A204.1 (cell line): ENCODE measurements around the gene SH3BP2.

Experiments used
- FAIRE-seq: peaks from 2 replicates; lab custom pipeline; 2012; peaks lifted over from hg19 to GRCh38; lab: Jason Lieb, UNC

SH3BP2 gene

DNA sequence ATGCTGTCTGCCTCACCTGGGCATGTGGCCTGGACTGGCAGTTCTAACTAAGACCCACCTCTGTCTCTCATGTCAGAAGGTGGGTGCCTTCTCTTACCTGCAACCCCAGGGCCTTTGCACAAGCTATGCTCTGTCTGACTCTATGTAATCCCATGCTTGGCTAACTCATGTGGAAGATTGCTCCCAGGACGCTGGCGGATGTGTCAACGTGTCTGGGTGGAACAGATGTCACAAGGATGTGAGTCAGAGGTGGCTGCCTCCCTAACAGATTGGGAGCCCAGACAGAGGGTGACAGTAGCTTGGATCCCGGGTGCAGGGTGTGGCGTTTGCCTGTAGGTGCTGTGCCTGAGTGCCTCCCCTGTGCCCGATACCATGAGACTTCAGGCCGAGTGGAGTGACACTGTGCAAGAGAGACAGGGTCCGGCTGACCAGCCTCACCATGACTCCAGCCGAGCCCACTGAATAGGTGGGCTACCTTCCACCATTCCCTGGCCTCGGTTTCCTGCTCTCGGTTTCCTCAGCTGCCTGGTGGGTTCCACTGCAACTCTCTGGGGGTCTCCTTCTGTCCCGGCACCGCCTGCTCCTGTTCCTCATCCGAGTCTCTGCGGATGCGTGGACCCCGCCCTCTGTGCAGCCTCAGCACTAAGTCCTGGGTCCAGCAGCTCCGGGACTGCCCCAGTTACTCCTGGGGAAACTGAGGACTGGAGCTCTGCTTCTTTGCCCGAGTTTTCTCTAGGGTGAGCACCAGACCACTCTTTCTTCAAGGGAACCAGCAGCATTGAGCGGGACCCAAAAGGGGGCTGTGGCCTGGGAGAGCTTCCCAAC, 11.0 kb downstream of the SH3BP2 start:
- FAIRE-seq: no peak

DNA sequence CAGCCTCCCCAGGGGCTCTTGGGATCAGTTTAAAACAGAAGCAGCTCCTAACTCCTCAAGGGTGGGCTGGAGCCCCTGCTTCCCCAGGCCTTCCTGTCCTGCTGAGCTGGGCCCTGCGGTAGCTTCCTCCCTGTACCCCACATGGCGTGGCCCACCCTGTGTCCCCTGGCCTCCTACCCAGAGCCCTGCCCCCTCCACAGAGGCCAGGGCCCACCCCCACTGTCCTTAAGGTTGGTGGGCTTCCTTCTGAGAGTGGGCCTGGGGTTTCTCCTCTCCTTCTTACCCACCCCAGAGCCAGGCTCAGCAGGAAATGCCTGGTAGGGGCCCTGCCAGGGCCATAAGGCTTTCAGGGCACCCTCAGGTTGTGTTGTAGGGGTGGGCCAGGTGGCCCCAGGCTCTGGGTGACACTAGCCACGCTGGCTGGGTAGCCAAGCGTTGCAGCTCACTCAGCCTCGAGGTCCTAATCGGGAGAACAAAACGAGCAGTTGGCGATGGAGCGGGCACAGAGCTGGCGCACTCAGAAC, 11.6 kb downstream of the SH3BP2 start:
- no peak for FAIRE-seq

DNA sequence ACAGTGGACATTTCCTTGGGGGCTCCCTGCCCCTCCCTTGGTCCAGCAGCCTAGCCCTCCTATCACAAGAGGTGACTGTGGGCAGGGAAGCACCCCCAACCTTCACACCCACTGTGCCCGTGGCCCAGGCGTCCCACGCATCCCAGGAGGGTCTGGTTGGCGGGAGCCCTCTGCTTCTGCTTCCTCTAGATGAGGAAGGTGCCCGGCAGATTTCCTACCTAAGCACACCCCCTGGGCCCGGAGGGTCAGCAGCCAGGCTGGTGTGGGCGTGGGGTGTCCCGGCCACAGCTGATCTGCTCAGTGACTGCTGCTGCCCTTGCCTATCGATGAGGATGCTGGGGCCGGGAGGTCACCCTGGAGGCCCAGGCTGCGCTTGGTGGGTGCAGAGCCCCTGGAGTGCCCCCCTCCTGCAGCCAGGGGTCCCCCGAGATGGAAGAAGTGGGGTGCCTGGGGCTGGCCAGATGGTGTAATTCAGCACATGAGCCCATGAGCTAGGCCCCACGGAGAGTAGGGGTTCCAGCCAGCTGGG, 12.2 kb downstream of the SH3BP2 start:
- no peak for FAIRE-seq

DNA sequence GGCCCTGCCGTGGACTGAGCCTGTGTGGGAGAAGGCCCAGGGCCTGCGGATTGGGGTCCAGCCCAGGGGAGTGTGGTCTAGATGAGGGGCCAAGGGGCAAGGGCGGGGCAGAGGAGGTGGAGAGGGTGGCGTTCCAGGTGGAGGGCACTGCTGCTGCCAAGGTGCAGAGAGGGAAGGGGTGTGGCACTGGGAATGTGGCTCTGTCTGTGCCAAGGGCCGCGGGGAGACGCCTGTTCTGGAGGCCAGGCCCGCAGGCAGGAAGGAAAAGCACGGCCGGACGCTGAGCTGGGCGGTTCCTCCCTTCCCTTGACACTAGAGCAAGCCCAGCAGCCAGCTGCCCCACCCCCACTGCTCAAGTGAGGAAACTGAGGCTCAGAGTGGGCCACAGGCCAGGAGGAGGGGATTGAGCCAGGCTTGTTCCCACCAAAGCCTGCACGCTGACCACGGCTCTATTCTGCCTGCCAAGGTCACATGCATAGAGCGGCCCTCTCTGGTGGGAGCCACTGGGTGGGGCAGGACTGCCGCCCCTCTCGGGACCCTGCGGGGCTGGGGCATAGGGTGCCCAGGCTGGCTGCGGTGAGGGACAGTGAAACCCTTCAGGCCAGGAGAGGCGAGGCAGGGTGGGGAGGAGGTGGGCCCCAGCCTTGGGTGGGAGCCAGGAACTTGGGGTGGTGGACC, 13.0 kb downstream of the SH3BP2 start:
- FAIRE-seq: no peak

DNA sequence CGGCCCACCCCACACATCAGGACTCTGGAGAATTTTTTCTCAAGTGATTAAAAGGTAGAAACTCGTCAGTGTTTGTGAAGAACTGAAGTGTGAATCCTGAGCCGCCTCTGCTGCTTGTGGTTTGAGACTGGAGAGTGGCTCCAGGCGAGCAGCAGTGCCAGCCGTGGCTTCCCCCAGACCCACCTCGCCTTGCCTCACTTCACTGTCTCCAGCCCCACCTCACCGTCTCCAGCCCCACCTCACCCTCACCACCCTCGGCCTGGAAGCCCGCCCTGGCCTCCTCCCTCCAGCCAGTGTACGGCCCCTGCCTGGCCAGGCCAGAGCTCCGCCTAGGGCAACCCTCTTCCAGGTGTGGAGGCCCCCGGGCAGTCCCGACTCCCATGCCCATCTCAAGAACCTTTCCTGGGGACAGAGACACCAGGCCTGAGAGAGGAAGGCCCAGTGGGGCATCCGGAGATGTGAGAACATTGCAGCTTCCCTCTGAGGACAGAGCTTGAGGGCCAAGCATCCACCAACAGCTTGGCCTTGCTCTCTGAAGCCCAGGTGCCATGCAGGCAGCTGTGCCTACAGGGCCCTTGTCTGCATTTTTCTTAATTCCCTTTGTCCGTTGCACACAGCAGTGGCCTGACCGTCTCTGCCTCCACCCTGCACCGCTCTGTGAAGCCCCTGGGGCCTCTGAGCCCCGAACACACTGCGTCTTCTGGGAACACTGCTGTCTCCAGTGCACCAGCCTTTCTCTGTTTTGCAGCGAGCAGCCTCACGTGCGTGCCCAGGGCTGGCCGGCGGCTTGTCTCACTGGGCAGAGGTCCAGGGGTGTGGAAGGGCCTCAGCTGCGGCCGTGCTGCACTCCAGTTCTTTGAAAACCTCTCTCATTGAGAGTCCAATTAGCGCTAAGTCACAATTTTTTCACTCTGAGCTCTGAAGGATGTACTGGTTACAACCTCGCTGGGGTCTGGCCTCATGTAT, 13.8 kb downstream of the SH3BP2 start:
- FAIRE-seq: no peak

DNA sequence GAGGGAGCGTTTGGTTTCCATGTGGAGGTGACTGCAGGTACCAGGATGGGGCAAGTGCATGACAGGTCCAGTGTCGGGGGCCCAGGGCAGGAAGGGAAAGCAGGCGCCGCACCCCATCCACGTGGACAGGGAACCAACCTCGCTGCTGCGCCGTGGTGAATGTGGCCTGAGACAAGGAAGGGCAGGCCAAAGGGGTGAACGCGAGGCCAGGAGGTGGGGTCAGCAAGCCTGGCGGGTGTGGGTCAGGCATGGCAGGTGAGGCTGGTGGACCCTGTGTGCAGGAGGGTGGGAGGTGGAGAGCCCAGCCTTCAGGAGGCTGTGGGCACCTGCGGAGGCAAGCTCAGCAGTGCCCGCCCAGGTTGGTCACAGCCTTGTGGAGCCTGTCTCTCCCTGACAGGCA, 14.7 kb downstream of the SH3BP2 start:
- FAIRE-seq: no peak

DNA sequence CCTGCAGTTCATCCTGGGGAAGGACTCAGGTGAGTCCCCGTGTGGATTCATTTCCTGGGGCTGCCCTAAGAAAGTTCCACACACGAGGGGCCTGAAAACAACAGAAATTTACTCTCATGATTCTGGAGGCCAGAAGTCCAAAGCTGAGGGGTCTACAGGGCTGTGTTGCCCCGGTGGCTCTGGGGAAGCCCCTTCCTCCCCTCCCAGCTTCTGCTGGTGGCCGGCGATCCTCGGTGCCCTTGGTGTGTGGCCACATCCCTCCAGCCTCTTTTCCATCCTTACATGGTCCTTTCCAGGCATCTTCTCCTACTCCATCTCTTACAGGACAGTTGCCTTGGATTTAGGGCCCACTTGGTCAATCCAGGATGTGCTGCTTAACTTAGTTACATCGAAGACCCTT, 15.1 kb downstream of the SH3BP2 start:
- FAIRE-seq: no peak

DNA sequence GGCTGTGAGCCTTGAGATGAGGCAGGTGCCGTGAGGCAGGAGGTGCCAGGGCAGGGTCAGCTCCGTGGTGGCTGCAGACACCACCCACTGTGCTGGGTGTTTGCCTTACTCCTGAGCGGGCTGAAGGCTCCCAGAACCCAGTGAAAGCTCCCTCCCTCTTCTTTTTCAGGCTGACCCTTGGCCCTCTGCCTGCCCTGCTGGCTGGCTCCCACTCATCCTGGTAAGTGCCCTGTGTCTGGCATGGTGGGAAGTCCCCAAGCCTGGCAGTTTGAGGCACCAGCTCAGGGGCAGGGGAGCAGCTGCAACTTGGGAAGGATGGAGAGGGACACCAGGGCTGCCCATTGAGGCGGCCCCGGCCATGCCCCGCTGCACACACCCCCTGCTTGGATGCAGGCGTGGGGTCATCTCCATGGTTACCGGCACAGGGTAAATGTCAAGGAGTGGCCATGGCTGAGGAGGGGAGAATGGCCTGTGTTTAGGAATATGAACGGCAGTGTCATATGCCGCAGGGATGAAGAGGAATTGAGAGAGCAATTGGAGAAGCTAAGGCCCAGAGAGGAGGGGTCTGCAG, 16.8 kb downstream of the SH3BP2 start:
- no peak for FAIRE-seq

DNA sequence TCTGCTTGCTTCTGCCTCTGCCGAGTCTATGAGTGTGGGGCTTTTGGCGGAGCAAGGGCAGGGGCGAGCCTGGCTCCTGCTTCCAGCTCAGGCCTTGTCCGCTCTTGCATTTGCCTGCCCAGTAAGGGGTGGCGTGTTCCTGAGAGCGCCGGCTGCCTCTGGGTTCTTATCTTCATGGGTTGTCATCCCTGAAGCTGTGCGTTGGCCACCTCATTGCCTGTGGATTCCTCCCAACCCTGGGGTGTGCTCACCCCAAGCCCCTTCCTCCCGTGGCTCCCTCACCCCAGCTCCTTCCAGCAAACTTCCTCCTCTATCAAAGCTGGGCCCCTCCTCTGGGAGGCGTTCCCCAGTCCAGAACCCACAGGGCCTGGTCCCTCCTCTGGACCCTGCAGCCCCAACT, 17.5 kb downstream of the SH3BP2 start:
- no peak for FAIRE-seq

DNA sequence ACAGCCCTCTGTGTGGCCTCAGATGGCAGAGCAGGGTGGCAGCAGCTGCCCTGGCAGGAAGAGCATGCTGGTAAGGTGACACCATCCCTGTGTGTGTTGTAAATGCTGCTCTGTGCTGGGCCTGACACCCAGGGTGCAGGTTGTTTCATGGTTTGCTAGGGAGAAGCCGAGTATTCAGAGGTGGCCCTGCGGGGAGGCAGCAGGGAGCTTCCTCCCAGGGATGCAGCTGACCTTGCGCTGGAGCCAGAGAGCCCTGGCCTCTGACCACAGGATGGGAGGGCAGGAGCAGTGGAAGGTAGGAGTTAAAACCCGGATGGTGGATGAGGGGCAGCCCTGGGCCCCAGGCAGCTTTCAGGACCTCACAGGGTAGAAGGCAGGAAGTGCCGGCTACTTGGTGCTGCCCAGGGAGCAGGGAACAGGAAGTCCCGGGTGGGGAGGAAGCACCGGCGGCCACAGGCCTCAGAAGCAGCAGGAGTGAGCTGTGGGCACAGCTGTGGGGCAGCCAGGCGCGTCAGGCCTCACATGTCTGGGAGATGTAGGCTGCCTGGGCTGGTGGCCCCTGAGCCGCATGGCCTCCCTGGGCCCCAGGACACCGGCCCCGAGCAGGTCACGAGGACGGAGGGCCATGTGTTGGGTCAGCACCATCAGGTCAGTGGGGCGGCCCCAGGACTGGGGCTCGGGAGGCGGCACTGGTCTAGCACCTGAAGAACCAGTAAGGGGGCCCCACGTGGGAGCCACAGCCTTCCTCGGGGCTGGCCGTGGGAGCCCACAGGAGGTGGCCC, 19.1 kb downstream of the SH3BP2 start:
- no peak for FAIRE-seq

DNA sequence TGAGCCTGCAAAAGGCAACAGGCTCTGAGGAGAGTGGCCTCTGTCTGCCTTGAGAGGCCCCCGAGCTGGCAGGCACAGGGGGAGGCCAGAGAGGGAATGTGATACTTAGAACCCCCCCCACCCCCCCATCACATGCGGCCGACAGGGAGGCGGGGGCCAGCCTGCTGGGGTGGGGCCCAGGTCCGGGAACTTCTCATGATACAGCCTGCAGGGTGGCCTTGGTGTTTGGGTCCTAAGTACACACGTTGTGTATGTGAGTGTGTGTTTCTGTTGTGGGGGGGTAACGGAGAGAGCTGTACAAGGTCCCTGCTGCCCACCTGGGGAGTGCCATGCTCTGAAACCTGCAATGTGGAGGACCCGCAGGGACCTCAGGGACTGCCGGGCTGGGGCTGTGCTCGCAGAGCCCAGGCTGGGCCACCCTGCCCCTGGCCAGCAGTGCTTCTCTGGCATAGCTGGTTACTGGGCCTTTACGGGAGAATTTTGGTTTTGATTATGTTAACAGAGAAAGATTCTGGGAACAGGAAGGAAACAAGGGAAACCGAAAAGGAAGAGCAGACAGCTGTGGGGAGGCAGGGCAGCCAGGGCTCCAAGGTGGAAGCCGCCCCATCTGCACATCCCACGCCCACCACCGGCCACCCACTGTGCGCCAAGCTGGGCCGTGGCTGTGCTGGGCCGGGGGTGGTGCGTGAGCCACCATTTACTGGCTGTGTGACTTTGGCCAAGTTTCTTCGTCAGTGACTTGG, 19.9 kb downstream of the SH3BP2 start:
- FAIRE-seq: no peak

DNA sequence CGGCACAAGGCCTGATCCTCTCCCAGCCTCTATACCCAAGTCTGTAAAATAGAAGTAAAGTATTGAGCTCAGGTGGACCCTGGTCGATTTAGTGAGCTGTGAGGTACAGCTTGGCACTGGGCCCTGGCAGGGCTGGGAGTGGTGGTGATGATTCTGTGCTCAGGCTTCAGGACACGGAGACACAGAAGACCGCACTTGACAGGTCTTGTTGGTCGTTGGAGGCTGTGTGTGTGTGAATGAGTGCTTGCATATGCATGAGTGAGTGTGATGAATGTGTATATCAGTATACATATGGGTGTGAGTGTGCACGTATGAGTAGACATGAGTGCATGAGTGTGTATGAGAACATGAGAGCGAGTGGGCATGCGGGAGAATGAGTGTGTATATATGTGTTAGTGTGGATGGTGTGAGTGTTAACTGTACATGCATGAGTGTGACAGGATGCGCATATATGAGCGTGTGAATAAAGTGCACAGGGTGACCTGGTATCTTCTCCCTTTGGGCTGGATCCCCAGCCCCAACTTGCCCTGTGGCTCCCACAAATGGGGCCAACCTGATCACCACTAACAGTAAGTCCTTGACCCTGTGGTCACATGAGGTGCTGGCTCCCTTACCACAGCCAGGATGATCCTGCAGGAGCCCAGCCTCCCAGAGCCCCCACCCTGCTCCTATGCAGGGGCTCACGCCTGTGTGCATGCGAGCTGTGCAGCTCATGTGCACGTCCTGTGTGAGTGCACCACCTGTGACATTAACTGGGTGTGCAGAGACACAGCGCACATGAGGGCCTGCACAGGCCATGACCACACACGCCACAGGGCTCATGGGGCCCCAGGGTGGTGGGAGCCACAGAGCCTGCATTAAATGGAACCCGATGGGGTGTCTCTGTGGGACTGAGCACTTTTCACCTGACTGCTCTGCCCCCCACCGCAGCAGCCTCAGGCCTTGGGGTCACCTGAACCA, 20.8 kb downstream of the SH3BP2 start:
- no peak for FAIRE-seq

DNA sequence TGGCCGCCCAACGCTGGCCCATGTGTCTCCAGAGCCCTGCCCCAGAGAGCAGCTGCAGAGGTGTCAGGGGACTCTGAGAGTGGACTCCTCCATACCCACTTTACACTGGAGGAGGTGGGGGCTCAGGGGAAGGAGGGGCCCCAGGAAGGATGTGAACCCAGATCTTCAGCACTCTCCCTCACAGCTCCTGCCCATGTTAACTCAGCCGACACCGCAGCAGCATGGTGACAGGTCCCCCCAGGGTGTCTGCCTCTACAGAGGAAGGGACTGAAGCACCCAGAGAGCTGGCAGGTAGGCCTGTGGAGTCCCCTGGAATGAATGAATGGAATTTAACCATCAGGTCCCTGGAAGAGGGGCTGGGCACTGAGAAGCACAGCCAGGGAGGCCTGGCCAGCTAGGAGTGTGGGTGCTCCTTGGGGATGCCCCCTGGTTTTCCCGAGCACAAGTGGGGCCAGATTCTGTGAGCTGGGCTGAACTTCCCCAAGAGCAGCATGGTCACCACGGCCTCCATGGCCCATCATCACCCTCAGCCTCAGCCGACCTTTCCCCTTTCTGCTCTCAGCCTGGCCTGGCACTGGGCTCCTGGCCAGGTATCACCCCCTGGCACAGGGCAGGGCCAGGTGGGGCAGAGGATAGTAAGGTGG, 21.9 kb downstream of the SH3BP2 start:
- FAIRE-seq: no peak

DNA sequence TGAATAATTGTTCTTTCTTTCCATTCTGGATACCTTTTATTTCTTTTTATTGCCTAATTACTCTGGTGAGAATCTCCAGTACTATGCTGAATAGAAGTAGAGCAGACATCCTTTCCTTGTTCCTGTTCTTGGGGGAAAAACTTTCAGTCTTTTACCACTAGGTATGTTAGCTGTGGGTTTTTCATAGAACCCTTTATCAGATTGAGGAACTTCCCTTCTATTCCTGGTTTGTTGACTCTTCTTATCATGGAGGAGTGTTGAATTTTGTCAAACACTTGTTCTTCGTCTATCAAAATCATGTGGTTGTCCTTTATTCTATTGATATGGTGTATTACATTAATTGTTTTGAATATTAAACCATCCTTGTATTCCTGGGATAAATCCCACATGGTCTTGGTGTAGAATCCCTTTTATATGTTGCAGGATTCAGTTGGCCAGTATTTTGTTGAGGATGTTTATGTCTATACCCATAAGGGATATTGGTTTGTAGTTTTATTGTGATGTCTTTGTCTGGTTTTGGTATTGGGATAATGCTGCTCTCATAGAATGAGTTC, 23.6 kb downstream of the SH3BP2 start:
- no peak for FAIRE-seq

DNA sequence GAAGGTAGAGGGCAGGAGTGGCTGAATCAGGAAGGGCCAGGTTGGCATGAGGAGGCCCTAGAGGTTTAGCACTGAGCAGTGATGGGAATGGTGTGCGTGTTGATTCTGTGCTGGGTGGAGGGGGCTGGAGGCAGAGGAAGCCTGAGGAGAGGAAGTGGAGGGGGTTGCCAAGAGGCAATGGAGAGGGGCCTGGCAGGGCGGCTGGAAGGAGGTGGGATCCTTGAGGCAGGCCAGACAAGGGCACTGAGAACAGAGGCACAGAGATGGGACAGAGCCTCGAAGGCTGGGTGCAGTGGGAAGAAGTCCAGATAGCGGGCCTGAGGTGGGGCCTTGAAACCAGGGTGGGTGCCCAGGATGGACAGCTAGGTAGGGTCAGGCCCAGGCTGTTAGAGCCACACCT, 24.3 kb downstream of the SH3BP2 start:
- no peak for FAIRE-seq

DNA sequence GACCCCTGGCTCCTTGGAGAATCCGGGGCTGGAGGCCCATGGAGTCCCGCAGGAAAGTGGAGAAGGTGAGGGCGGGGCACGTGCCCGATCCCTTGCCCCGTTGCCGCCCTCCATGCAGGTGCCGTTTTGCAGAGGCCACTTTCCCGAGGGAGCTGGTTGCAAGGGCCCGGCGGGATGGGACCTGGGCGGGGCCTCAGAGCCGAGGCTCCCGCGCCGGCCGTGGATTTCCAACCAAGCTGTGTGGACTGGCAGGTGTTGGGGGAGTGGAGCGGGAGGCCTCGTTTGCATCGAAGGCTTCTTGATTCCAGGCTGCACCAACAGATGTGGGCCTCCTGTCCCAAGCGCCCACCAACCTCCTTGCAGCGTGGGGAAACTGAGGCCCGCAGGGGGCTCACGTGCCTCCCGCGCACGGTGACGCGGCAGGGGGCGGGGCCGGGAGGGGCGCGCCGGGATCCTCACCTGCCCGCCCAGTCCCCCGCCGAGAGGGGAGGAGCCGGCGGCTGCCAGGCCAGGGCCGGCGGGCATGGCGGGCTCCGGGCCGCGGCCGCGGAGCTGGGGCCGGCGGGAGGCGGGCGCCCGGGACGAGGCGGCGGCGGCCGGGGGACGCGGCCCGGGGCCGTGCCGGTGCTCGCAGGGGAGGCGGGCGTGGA, 24.9 kb downstream of the SH3BP2 start:
- FAIRE-seq: no peak

DNA sequence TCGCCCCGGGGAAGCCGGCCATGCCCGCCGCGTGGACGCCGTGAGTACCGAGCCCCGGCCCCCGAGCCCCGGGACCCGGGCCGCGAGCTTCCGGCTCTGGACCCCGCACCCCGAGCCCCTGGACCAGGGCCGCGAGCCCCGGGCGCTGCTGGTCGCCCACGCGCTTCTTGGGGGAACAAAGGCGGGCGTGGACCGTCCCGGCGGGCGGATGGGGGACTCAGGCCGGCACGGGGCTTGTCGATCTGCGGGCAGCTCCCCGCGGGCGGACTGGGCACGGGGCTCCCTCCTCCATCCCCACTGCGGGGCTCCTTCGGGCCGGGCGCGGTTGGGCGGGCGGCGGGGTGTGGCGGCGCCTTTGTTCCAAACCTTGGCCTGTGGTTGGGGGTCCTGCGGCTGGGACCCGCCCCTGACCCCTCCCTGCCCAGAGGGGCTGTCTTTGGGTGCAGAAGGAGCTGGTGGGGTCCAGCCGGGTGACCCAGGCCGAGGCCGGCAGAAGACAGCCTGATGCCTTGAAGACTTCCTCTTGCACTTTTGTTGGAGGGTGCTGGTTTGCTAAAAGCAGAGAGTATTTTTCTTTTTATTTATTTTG, 25.6 kb downstream of the SH3BP2 start:
- FAIRE-seq: no peak
